IMR-90 (cell line): Measurements from ENCODE around the gene NIT1. TPM values are rescaled to one million over a fixed set of nuclear protein-coding genes. Genes with fewer than 3 reads are reported as not detected.

Source experiments
- ATAC-seq: fragments of 200-7000 bp; cut with Tn5 transposase; 2 replicates; pipeline ENCODE4 v1.9.1; 2020; ENCODE audit warnings: low read depth, mild to moderate bottlenecking, moderate library complexity
- BruUV-seq: library from RNA; stranded (reverse); fragments of 400-500 nt; replicated peaks from 2 replicates; lab custom pipeline; 2021; lab: Mats Ljungman, UMichigan
- CTCF ChIA-PET: fragments of 300-600 bp; formaldehyde crosslinking; extraction: SDS; loops from one replicate; lab custom pipeline; 2021; ENCODE audit warnings: antibody characterized with exemption; lab: Yijun Ruan, JAX
- POLR2A ChIA-PET: fragments of 300-600 bp; sonication (Branson Sonifier 250); formaldehyde crosslinking; loops from one replicate; lab custom pipeline; 2022; ENCODE audit warnings: antibody characterized with exemption; ENCODE audit not compliant: unreplicated experiment; lab: Charles Lee
- DNase-seq: peaks from one replicate; pipeline ENCODE4 v3.0.0; 2013
- H2AFZ ChIP-seq: replicated peaks from 2 replicates; pipeline ENCODE3; 2013; ENCODE audit warnings: low read length, mild to moderate bottlenecking; ENCODE audit not compliant: poor library complexity
- H2AK5ac ChIP-seq: 2 replicates; pipeline ENCODE4 v1.6.1; 2013; ENCODE audit warnings: low read depth, low read length, inconsistent platforms
- H2AK9ac ChIP-seq: replicated peaks from 2 replicates; pipeline ENCODE3; 2013; ENCODE audit warnings: mild to moderate bottlenecking, low read depth, low read length, moderate library complexity; ENCODE audit not compliant: poor library complexity
- H2BK120ac ChIP-seq: 2 replicates; pipeline ENCODE4 v1.6.1; 2013; ENCODE audit warnings: low read depth, low read length, inconsistent platforms
- H2BK15ac ChIP-seq: 3 replicates; pipeline ENCODE4 v1.6.1; 2013; ENCODE audit warnings: low read depth, low read length, inconsistent platforms
- H2BK20ac ChIP-seq: 2 replicates; pipeline ENCODE4 v1.6.1; 2013; ENCODE audit warnings: low read depth, mild to moderate bottlenecking, inconsistent platforms, low read length, moderate library complexity
- H2BK5ac ChIP-seq: 2 replicates; pipeline ENCODE4 v1.6.1; 2013; ENCODE audit warnings: mild to moderate bottlenecking, low read depth, low read length, inconsistent platforms; ENCODE audit not compliant: poor library complexity, severe bottlenecking
- H3K14ac ChIP-seq: replicated peaks from 2 replicates; pipeline ENCODE4 v1.6.1; 2013; ENCODE audit warnings: low read depth, low read length, inconsistent platforms
- H3K18ac ChIP-seq: 2 replicates; pipeline ENCODE4 v1.6.1; 2013; ENCODE audit warnings: low read depth, low read length, control low read depth
- H3K23ac ChIP-seq: 2 replicates; pipeline ENCODE4 v1.6.1; 2013; ENCODE audit warnings: low read depth, low read length, inconsistent platforms
- H3K27ac ChIP-seq: 2 replicates; pipeline ENCODE4 v1.5.1; 2013; ENCODE audit warnings: mild to moderate bottlenecking, control low read depth, low read length; ENCODE audit not compliant: insufficient read depth
- H3K27me3 ChIP-seq: 2 replicates; pipeline ENCODE4 v1.6.1; 2013; ENCODE audit warnings: low read length; ENCODE audit not compliant: control insufficient read depth, insufficient read depth
- H3K36me3 ChIP-seq: 2 replicates; pipeline ENCODE4 v1.6.1; 2013; ENCODE audit warnings: low read length, mixed read lengths; ENCODE audit not compliant: control insufficient read depth, insufficient read depth
- H3K4ac ChIP-seq: 2 replicates; pipeline ENCODE4 v1.6.1; 2013; ENCODE audit warnings: low read depth, low read length, inconsistent platforms
- H3K4me1 ChIP-seq: 2 replicates; pipeline ENCODE4 v1.6.1; 2013; ENCODE audit warnings: low read length, mixed read lengths; ENCODE audit not compliant: control insufficient read depth, insufficient read depth
- H3K4me2 ChIP-seq: 2 replicates; pipeline ENCODE4 v1.6.1; 2013; ENCODE audit warnings: low read depth, mild to moderate bottlenecking, control low read depth, low read length, moderate library complexity
- H3K4me3 ChIP-seq: 2 replicates; pipeline ENCODE4 v1.5.1; 2013; ENCODE audit warnings: low read depth, mild to moderate bottlenecking, control low read depth, low read length, moderate library complexity; ENCODE audit not compliant: insufficient read depth
- H3K56ac ChIP-seq: 2 replicates; pipeline ENCODE4 v1.6.1; 2013; ENCODE audit warnings: low read length, inconsistent platforms; ENCODE audit not compliant: insufficient read depth; ENCODE audit errors: extremely low read depth
- H3K79me1 ChIP-seq, 2 experiments: 2 replicates each; pipeline ENCODE4 v1.6.1; 2013; ENCODE audit warnings: low read length in 2 of 2, inconsistent platforms in 1 of 2, low read depth in 1 of 2
- H3K9ac ChIP-seq: 2 replicates; pipeline ENCODE4 v1.6.1; 2013; ENCODE audit warnings: low read depth, low read length, control low read depth
- H3K9me1 ChIP-seq: 2 replicates; pipeline ENCODE4 v1.6.1; 2013; ENCODE audit warnings: low read length, inconsistent platforms; ENCODE audit not compliant: insufficient read depth
- H3K9me3 ChIP-seq: 2 replicates; pipeline ENCODE4 v1.6.1; 2013; ENCODE audit warnings: low read length; ENCODE audit not compliant: control insufficient read depth, insufficient read depth
- H4K20me1 ChIP-seq: 2 replicates; pipeline ENCODE4 v1.6.1; 2013; ENCODE audit warnings: low read length, inconsistent platforms; ENCODE audit not compliant: insufficient read depth
- H4K5ac ChIP-seq: 2 replicates; pipeline ENCODE4 v1.6.1; 2013; ENCODE audit warnings: mild to moderate bottlenecking, low read depth, low read length, control low read depth
- H4K8ac ChIP-seq, 2 experiments: 2 replicates each; pipeline ENCODE4 v1.6.1; 2013; ENCODE audit warnings: low read depth in 2 of 2, low read length in 2 of 2, control low read depth in 1 of 2, inconsistent platforms in 1 of 2
- H4K91ac ChIP-seq: 2 replicates; pipeline ENCODE4 v1.6.1; 2013; ENCODE audit warnings: low read depth, low read length, inconsistent platforms; ENCODE audit not compliant: insufficient read depth
- CHD1 ChIP-seq: IDR thresholded peaks from 2 replicates; pipeline ENCODE4 v1.6.1; 2012; ENCODE audit warnings: low read depth, low read length, improper control_type of control experiment
- WGBS, 2 experiments: methylation state at CpG; one replicate each; pipeline versions ENCODE4 v1.1.5 to v1.1.7; 2013; ENCODE audit warnings: missing lambda C conversion rate in 2 of 2; ENCODE audit not compliant: insufficient read length in 1 of 2; ENCODE audit errors: extremely low coverage in 2 of 2; 5-methylcytosine and 5-hydroxymethylcytosine counted together
- dilution Hi-C: fragments of 300-500 bp; cut with HindIII; formaldehyde crosslinking; loops from one replicate; pipeline ENCODE4 v1.14.3; 2018; ENCODE audit warnings: low sequenced_read_pairs; ENCODE audit not compliant: unreplicated experiment
- in situ Hi-C: fragments of 300-500 bp; cut with MboI; formaldehyde crosslinking; loops from 3 replicates; pipeline ENCODE4 v1.14.3; 2019; ENCODE audit warnings: low sequenced_read_pairs, inconsistent platforms, mixed read lengths
- intact Hi-C: fragments of 100-400 bp; cut with micrococcal nuclease; formaldehyde crosslinking; loops from 2 replicates; pipeline ENCODE4 v1.10.0; 2022
- polyA plus RNA-seq, 3 experiments: library from polyadenylated mRNA; depleted of rRNA; stranded (reverse); fragments of >200 nt; gene quantifications; 2 replicates each; pipeline ENCODE4 v1.2.3, GENCODE V29; 2012; ENCODE audit warnings: low replicate concordance in 1 of 3
- total RNA-seq: library from RNA; depleted of rRNA; stranded (reverse); fragments of >200 nt; gene quantifications from 2 replicates; pipeline ENCODE4 v1.2.3, GENCODE V29; 2012
- TF ChIP-seq, protein P1 (sequence below): fragments of 150-350 bp; IDR thresholded peaks from 2 replicates; pipeline ENCODE4 v1.6.1; 2017; ENCODE audit warnings: mild to moderate bottlenecking, antibody characterized with exemption, low read length, low read depth

NIT1 gene
- total and polyA plus RNA-seq, 2 of the 4 experiments (the other 2 are of a cell fraction): 22.8 to 33.6 TPM

DNA sequence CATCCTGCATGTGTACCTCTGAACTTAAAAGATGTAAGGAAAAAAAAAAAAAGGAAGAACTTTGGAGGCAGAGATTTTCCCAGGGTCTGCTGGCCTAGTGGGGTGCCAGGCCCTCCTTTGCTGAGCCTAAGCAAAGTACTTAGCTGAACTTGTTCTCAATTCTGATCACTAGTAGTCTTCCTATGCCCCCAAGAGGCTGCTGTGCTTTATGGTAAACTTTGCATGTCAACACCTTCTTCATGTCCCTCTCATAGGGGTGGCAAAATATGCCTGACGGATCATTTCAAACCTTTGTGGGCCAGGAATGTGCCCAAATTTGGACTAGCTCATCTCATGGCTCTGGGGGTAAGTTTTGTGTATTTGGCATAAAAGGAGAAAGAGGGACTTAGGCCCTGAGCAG is 40.0 kb downstream of the NIT1 start:
- Histone ChIP-seq H3K36me3 (peaks cover 26% of the 10 kb centered on the region), H3K27ac (no peak overlapping the region), H3K56ac (no peak overlapping the region), H4K8ac (no peak overlapping the region), H3K14ac (no peak overlapping the region), H4K5ac (no peak overlapping the region), H3K4ac (no peak overlapping the region), H3K23ac (no peak overlapping the region), H2BK120ac (no peak overlapping the region), H2AFZ (no peak overlapping the region), H3K79me1 (peaks cover 23 to 51% of the 10 kb centered on the region in 2 experiments), H4K91ac (no peak overlapping the region), H3K27me3 (no peaks in the 10 kb centered on the region), H2AK9ac (no peak overlapping the region), H2BK5ac (no peak overlapping the region), H2BK15ac (no peak overlapping the region), H2BK20ac (no peak overlapping the region), H4K20me1 (no peaks in the 10 kb centered on the region), H3K4me2 (no peak overlapping the region), H3K9me3 (no peaks in the 10 kb centered on the region), H3K9me1 (peaks cover 19% of the 10 kb centered on the region), H3K4me3 (no peak overlapping the region), H2AK5ac (no peak overlapping the region), H3K4me1 (peaks cover 7% of the 10 kb centered on the region), H3K18ac (no peak overlapping the region), H3K9ac (no peak overlapping the region)
- CTCF ChIA-PET: interaction anchor here (0.6 to 1.0 kb wide), 2 partner anchors 31 to 775 kb away, joined by 3 to 6 read pairs; no protein-coding TSS in a partner anchor
- no peak for DNase-seq
- intact Hi-C loops (no loop called here), in situ Hi-C loops (no loop called here), dilution Hi-C loops (no loop called here)
- TF ChIP-seq, protein P1, sequence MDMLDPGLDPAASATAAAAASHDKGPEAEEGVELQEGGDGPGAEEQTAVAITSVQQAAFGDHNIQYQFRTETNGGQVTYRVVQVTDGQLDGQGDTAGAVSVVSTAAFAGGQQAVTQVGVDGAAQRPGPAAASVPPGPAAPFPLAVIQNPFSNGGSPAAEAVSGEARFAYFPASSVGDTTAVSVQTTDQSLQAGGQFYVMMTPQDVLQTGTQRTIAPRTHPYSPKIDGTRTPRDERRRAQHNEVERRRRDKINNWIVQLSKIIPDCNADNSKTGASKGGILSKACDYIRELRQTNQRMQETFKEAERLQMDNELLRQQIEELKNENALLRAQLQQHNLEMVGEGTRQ: no peak
- no peak for TF ChIP-seq CHD1
- ATAC-seq: no peak
- no TSS peak for BruUV-seq
- POLR2A ChIA-PET: no interaction called here
- no CpG with 5 or more reads among the region's 1 CpG for WGBS, 2 experiments
